Hematopoietic multipotent progenitor cell treated with erythropoietin and hydrocortisone succinate and interleukin-3 and kit ligand, for 15 days (in vitro differentiated cells): ENCODE data around the gene LLPH.

Experiments
- DNase-seq: peaks from one replicate; pipeline ENCODE4 v3.0.0-alpha.2; 2015; ENCODE audit warnings: low spot score

LLPH gene

DNA sequence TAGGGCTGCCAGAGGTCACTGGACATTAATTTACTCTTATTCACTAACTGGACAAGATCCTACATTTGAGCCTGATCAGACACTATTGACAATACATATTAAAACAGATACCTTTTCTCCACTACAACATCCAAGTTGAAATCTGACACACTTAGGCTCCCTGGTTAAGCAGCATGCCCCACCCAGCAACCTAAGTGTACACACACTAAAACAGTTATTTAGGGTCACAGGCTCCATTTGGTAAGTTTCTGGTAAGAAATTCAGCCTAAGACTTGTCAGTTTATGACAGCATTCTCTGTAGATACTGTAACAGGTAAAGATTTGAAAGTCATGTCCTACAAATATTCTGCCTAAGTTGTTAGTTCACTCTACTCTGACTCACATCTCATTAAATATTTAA, 12.3 kb upstream of the LLPH start:
- no peak for DNase-seq

DNA sequence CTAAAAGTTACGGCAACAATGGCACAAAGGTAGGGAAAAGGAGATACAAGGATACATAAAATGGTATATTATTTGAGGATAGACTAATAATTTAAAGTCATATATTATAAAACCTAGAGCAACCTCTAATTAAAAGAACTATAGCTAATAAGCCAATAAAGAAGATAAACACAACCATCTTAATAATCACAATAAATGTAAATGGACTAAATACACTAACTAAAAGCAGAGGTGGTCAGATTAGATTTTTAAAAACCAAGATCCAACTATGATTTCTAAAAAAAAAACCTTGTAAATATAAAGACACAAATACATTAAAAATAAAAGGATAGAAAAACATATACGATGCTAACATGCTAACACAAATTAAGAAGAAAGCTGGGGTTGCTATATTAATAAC, 10.7 kb upstream of the LLPH start:
- DNase-seq = no peak

DNA sequence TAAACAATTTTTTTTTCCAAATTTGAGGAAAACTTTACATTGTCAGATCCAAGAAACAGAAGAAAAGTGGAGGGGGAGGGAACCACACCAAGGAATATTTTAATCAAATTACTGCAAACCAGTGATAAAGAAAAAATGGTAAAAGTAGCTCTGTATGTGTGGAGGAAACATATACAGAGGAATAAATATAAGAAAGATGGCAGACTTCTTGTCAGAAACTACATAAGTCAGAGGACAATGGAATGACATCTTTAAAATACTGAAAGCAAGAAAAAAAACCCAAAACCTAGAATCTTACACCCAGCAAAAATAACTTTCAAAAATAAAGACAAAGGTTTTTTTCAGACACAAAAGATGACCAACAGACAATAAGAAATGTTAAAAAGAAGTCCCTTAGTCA, 10.2 kb upstream of the LLPH start:
- no peak for DNase-seq

DNA sequence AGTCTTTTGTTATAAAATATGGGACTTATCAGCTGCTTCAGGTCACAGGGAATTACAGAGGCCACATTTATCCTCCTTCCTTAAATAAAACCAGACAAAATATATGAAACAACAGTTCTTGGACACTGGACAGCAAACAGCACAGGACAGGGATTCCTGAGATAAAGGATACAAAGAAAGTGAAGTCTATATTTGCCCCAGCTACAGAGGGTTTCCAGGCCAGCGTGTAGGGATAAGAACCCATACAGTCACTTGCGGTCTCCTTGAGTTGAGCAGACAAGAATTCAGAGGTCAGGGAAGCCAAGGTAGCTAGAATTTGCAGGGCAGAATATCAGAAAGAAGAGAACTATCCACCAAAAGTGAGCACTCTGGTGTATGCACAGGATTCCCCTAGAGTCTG, 8.8 kb upstream of the LLPH start:
- no peak for DNase-seq

DNA sequence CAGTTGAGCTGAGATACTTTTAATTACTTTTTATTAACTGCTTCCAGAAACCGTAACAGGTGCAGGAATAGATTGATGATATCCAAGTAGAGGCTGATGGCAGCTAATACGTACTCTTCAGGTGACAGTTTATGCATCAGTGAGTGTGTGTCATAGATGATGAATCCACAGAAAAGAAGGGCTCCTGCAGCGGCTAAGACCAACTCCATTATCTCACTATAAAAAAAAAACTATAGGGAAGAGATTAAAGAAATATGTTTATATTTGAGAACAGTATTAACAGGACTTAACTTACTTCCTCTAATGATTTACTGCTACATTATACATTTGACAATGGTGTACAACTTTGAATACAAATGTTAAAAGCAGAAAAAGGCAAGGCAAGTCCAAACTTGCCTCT, 7.4 kb upstream of the LLPH start:
- no peak for DNase-seq

DNA sequence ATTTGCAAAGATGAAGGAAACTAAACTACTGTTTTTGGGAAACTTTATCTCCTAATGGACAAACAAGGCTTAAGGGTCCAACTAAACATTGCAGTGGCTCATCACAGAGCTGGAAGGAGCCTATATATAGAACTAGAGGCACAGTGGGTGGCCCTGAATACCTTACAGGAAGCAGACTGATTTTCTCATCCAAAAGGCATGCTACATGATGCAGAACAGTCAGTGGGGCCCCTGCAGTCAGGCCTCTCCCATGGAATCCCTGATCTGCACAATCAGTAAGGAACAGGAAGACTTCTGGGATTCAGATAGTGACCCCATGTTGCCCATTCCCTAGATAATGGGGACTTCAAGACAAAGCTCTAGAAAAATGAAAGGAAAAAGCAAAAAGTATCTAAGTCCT, 1.9 kb upstream of the LLPH start:
- no peak for DNase-seq

DNA sequence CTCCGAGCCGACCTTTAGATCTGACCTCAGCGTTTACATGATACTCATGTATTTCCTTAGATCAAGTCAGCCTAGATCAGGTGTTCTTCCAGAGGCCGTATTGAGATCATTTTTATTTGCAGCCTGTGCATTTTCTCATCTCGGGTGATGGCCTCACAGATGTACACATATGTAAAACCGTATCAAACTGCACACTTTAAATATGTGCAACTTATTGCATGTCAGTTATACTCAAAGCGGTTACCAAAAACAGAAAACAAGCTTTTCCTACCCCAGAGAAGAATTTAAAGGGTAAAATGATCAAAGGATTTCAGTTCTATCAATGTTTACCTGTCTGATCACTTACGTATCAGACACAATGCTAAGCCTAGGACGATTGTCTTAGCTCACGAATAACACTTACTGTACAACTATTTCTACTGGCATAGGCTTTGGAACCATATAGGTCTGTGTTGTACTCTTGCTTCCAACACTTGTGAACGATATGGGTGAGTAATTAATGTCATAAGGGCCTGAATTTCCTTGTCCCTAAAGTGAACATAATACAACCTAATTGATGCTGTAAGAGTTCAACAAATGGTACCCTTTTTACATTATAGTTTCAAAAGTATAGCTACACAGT, 628 bp upstream of the LLPH start:
- DNase-seq = no peak

DNA sequence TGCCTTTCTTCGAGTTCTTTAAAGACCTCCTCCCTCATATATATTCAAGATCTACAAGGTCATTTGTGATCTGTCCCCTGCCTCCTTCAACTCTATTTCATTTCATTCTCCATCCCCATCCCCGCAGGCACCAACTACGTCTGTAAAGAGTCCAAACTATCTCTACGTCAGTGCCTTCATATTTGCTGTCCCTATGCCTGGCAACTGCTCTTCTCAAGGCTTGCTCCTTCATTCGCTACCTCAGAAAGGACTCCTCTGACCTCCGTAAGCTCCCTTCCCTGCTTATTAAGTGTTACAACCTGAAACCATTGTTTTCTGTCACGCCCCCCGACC, 650 bp downstream of the LLPH start:
- no peak for DNase-seq

DNA sequence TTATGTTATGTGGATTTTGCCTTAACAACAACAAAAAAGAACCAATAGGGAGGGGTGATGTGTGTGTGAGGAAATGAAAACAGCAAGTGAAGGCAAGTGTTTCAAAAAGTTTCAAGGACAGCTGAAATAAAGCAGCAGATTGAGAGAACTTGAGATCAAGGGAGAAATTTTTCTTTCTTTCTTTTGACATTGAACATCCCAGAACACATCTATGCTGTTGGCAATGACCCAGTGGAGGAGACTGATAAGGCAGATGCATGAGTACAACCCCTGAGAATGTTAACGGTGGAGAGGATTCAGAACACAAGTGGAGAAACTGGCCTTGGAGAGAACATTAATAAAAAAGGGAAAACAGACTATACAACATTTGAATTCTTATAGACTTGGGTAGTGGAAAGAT, 2.9 kb downstream of the LLPH start:
- no peak for DNase-seq

DNA sequence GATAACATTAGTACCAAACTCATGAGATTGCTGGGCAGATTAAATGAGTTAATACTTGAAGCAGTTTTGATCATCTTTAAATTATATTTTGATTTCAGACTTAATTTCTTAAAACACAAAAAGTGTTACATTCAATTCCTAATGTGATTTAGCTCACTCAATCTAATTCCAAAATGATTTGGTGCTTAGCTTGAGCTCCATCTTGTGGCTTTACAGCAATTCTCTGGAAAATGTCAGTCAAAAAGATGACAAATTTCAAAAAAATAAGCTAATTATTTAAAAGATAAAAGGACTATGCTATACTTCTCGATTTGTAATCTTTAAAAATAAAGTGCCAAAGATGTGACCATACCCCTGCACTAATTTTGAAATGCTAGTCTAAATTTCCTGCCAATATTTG, 10.1 kb downstream of the LLPH start:
- no peak for DNase-seq

DNA sequence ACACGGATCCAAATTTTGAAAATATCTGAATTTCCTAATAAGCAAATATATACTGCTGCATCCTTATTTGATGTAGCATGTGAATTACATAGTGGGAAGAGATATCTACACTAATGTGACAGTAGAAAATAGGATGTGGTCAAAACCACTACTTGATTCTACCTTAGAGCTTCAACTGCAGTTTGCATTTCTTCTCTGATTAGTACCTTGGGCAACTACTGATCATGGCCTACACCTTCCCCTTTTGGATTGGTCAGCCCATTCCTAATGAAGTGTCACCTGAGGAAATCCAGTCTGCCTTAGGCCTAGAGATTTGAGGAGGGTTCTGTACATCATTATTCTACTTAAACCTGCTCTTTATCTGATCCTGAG, 10.7 kb downstream of the LLPH start:
- no peak for DNase-seq

DNA sequence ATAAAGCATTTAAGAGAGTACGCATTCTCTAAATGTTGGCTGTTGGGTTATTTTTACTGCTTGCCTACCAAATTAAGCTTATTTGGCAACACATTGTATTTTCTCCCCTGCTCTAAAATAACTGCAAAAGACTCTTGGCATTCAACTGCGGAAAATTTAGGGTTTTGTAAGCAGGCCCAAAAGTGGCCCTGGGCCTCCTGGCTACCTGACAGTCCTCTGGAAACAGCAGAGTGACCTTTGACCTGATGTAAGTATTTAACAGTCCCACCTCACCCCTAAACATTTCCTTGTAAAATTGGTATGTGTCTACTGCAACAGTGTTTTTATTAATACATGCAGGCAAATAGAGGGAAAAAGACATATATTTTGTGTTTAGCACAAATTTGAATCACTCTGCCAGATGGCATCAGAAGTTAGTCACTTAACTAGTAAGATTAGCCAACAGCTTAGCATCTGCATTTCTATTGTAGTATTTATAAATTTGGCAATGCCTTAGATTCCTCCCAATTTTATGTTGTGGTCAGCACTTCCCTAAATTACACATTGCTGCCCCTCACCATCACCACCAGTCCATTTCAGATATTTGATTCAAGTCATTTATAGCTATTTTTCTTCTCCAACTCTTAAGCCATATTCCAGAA, 11.2 kb downstream of the LLPH start:
- DNase-seq = no peak

DNA sequence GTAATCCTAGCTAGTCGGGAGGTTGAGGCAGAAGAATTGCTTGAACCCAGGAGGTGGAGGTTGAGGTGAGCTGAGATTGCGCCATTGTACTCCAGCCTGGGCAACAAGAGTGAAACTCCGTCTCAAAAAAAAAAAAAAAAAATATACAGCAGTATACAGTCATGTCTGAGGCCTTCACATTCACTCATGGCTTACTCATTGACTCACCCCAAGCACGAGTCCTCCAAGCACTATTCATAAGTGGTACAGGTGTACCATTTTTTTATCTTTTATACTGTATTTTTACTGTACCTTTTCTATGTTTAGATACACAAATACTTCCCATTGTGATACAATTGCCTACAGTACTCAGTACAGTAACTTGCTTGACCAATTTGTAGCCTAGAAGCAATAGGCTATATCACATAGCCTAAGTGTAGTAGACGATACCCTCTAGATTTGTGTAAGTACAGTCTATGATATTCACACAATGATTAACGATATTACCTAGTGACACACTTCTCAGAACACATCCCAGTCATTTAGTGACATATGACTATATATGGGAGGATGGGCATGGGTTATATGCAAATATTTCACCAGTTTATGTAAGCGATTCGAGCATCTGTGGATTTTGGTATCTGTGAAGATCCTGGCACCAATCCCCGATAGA, 12.2 kb downstream of the LLPH start:
- no peak for DNase-seq

DNA sequence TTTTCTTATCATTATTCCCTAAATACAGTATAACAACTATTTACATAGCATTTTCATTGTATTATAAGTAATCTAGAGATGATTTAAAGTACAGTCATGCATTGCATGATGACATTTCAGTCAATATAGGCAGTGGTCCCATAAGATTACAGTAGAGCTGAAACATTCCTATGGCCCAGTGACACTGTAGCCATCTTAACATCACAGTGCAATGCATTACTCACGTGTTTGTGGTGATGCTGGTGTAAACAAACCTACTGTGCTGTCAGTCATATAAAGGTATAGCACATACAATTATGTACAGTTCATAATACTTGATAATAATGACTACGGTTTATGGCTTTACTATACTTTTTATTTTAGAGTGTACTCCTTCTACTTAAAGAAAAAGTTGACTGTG, 13.3 kb downstream of the LLPH start:
- no peak for DNase-seq

DNA sequence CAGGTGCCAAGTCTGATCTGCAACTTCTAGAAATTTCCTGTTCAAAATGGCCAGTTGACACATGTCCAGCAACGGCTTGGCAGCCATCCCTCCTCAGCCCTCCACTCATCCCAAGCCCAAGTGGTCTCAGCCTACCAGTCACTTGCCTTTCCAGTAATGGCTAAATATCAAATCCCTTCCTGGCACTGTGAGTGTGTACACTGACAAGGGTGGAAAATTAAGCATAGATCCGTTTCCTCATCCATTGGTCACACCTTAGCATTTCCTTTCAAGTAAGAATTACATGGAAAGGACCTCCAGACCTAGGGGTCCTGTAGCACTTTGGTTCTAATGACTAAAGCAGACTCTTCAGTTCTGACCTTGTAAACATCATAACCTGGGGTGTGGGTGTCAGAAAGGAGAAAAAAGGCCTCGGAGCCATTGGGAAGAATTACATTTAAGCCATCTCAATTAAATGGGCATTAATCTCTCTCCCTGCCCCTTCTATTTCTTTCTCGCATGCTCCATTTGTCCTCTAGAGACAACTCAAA, 15.4 kb downstream of the LLPH start:
- no peak for DNase-seq

DNA sequence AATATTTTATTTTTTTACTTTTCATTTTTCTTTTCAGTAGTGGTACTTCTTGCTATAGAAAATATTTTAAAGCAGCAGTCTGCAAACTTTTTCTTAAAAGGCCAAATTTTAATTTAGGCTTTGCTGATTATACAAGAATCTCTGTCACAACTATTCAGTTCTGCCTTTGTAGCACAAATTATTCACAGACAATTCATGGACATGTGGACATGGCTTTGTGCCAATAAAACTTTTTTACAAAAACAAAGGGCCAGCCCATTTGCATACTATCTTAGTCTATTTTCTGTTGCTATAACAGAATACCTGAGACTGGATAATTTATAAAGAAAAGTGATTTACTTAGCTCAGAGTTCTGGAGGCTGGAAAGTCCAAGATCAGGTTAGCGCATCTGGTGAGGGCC, 17.1 kb downstream of the LLPH start:
- DNase-seq = no peak

DNA sequence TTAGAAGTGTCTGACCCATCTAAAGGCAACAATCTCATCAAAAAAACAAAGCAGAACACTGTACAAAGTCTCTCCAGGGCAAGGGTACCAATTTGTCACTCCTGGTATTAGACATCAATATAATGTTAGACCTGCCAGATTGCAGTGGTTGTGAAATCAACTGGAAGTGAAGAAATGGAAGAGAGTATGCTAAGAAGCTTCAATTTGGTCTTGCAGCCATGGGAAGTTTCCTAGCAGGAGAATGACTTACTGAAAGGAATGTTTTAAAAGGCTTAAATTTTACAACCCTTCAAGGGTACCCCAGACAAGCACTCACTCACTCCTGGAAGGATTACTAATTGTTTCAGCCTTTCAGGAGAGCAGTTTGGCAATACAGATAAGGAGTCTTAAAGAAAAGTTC, 18.9 kb downstream of the LLPH start:
- DNase-seq = no peak

DNA sequence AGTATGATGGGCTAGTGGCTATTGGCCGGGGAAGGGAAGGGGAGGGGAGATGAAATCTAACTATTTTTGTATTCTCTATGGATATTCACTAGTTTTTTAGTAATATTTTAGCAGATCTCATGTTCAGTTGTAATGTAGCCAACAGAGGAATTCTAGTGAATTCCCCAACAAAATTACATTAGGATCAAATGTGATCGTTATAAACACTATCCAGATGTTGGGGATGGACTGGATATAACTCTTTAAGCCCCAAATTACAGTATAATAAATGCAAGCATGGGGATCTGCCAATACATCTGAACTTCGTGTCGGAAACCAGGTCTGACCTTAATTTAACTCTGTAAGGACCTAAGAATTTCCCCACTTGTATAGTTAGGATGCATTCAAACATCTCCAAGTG, 21.5 kb downstream of the LLPH start:
- no peak for DNase-seq

DNA sequence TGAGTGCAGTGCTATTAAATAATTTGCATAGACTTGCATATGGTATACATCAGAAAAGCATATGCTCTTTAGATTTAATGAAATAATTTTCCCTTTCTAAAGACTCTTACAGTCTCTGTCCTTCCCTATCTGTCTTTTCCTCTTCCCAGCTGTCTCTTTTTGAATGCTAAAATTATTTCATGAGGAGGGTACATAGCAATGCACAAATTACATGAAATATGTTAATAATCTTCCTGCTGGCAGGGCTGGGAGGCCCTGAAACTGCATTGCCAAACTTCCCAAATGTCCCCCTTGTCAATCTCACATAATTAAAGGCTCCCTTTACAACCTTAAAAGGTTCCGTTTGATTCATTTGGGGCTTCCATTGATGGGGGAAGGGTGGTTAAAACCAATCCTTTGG, 22.2 kb downstream of the LLPH start:
- DNase-seq = no peak

DNA sequence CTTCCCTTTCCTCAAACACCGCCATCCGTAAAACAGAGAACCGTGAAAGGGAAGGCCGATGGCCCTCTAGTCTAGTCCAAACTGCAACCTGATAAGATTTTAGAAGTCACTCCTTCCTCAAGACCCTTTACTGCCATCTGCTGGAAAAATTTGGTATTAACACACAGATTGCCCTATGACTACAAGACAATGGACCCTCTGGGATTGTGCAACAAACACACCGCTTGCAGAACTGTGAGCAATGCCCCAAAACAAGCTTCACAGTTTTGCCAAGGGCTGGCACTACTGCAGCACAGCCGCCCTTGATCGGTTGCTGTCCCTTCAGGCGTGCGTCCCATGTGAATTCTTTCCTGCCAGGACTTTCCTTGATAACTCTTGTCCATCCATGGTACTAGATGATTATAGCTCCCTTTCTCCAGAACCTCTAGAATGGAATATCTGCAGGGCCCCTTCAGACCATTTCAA, 23.1 kb downstream of the LLPH start:
- peak; percentile 83 for DNase-seq

DNA sequence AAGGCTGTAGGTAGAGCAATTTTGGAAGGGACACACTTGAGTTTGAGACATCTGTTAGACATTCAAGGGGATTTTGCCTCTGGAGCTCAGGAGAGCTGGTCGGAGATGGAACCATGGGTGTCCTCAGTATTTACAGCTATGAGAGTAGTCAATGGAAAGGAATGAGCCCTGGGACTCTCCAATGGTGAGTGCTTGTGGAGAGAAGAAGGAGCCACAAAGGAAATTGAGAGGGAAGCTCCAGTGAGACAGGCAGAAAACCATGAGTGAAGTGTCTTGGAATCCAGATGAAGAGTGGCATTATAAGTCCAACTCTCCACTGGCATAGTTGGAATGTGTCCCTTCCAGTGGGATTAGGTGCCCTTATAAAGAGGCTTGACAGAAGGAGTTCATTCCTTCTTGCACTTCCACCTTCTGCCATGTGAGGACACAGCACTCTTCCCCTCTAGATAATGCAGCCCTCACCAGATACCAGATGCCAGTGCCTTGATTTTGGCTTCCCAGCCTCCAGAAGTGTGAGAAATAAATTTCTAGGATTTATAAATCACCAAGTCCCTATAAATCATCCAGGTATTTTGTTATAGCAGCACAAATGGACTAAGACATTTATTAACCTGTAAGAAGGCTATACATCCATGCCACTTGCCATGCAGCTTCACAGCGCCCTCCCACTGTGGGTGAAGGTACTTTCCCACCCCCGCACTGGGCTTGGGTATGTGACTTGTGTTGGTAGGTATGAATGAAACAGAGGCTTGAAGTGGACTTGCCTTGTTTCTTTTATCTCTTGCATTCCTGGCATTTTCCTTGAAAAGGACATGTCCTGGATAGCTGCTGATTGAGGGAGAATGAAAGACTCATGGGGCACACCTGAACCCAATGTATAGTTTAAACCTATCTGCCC, 27.3 kb downstream of the LLPH start:
- DNase-seq = no peak

DNA sequence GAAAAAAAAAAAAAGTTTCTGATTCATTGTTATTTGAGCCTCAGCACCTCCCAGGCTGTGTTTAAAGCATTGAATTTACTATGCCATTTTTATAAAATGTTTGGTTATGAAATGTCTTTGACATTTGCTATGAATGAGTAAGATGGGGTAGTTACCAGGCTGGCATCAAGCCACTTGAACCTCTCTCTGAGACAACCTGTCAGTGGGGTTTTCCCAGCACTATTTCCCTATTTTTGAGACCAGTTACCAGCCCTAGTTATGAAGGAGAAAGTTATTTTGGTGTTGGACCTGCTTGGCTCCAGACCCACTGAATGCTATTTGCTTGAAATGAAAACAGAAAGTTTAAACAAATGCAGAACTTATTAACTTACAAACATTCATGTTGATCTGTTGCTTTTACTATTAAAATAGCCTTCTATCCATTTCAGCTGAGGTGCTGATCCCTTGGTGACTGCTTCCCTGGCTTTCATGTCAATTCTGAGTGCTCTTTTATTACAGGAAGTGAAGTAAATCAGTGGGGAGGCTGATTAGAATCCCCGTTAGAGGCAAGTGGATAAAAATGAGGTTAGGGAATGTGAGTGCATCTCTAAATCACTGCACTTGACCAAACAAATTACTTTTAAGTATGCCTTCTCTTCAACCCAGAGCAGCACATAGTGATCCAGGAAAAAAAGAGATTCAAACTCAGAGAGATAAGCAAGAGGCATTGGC, 37.8 kb downstream of the LLPH start:
- no peak for DNase-seq
